Bronchial epithelial cell (primary cell): ENCODE results near the gene ITGAV. TPM values are rescaled to one million over a fixed set of nuclear protein-coding genes. Genes with fewer than 3 reads are reported as not detected.

Experiments used
- DNase-seq: peaks from one replicate; pipeline ENCODE4 v3.0.0-alpha.2; 2010; ENCODE audit warnings: low read depth
- FAIRE-seq: peaks from 2 replicates; lab custom pipeline; 2011; peaks lifted over from hg19 to GRCh38; lab: Jason Lieb, UNC
- H3K27me3 ChIP-seq: 2 replicates; pipeline ENCODE4 v1.5.1; 2011; ENCODE audit warnings: low read length; ENCODE audit not compliant: control insufficient read depth, insufficient read depth
- H3K36me3 ChIP-seq: 2 replicates; pipeline ENCODE4 v1.5.1; 2011; ENCODE audit warnings: low read length; ENCODE audit not compliant: control insufficient read depth, insufficient read depth
- H3K4me3 ChIP-seq: 2 replicates; pipeline ENCODE4 v1.5.1; 2011; ENCODE audit warnings: mild to moderate bottlenecking, low read depth, low read length, control low read depth
- CTCF ChIP-seq: IDR thresholded peaks from 2 replicates; pipeline ENCODE4 v1.5.1; 2011; ENCODE audit warnings: mild to moderate bottlenecking, moderate library complexity, low read length, control low read depth, inconsistent platforms; ENCODE audit not compliant: insufficient read depth, severe bottlenecking
- total RNA-seq: library from RNA; depleted of rRNA; stranded (reverse); fragments of >200 nt; gene quantifications from 2 replicates; pipeline ENCODE4 v1.2.1, GENCODE V29; 2014

The ITGAV gene
- total RNA-seq, 1 donor from 2014 or later: 76.9 TPM

DNA sequence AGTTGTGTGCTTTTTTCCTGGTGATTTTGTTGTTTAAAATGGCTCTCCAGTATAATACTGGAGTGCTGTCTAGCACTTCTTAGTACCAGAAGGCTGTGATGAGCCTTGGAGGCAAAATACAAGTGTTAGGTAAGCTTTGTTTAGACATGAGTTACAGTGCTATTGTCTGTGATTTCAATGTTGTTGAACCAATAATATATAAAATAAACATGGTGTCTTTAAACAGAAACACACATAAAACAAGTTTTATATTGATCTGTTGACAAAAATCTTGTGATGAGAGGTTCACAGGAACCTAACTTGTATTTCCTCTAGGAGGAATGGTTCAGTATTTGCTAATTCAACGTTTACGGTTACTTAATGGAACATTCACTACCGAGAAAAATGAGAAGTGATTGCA, 99.0 kb downstream of the ITGAV start:
- H3K36me3 ChIP-seq: no peaks in the 10 kb centered on the region
- TF ChIP-seq CTCF: no peak
- no peak for FAIRE-seq

DNA sequence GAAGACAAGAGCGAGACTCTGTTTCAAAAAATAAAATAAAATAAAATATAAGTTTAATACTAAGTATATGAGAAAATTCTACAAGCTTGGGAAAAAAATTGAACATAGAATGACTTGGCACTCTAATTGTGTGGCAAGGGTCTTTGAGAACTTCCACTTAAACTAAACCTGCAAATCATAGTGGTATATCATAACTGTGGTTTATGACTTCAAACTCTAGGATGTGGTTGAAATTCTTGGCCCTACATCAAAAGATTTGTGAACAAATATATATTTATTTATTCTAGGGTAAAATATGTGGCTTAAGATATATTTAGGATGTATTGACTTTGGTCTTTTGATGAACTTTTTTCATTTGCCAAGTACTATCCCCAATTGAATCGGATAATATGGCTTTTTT, 100.9 kb downstream of the ITGAV start:
- Histone ChIP-seq H3K36me3 (no peaks in the 10 kb centered on the region), H3K27me3 (no peaks in the 10 kb centered on the region), H3K4me3 (no peak overlapping the region)
- no peak for DNase-seq
- no peak for TF ChIP-seq CTCF
- FAIRE-seq: no peak

More for the DNA sequence above, 99.0 kb downstream of the ITGAV start:
- Histone ChIP-seq H3K27me3 (no peaks in the 10 kb centered on the region), H3K4me3 (no peak overlapping the region)
- DNase-seq: no peak

DNA sequence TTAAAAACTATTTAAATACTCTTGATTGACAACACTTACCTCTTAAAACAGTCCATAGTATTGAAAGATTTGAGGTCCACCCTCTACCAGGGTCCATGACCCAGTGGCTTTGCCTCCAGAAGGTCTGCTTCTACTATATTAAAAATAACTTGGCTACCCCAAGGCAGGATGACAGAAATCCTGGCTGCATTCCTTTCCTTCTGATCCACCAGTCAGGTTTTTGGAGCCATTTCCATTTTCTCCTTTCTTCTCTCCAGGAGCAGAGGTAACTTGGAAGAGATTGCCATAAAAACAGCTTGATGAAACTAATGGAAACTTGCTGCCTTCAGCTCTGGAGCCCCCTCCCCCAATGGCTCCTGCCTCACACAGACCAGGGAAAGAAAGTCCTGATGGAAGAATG, 101.4 kb downstream of the ITGAV start:
- FAIRE-seq: no peak
- H3K27me3 ChIP-seq: no peaks in the 10 kb centered on the region

DNA sequence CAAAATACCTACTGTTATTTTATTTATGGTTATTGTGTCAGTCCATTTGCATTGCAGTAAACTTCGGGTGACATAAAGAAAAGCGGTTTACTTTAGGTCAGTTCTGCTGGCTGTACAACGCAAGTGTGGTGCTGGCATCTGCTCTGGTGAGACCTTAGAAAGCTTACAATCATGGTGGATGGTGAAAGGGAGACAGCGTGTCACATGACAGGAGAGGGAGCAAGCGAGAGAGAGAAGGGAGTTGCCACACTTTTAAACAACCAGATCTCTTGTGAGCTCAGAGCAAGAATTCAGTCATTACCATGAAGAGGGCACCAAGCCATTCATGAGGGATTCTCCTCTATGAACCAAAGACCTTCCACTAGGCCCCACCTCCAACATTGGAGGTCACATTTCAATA, 102.0 kb downstream of the ITGAV start:
- no peak overlapping the region for H3K4me3 ChIP-seq
- H3K27me3 ChIP-seq: no peaks in the 10 kb centered on the region
- no peak for TF ChIP-seq CTCF
- H3K36me3 ChIP-seq: no peaks in the 10 kb centered on the region
- DNase-seq: no peak
- FAIRE-seq: no peak

More for the DNA sequence above, 101.4 kb downstream of the ITGAV start:
- no peak for DNase-seq
- TF ChIP-seq CTCF: no peak
- Histone ChIP-seq H3K4me3 (no peak overlapping the region), H3K36me3 (no peaks in the 10 kb centered on the region)

GRCh38 chr2:186693446-186693832, 103.6 kb downstream of the ITGAV start:
- H3K36me3 ChIP-seq: no peaks in the 10 kb centered on the region
- no peaks in the 10 kb centered on the region for H3K27me3 ChIP-seq
- no peak for TF ChIP-seq CTCF
- DNase-seq (no peak), FAIRE-seq (no peak)
- peak overlapping the region; percentile 58 for H3K4me3 ChIP-seq

GRCh38 chr2:186695081-186695756, 105.4 kb downstream of the ITGAV start:
- no peak for TF ChIP-seq CTCF
- H3K27me3 ChIP-seq: no peaks in the 10 kb centered on the region
- H3K36me3 ChIP-seq: no peaks in the 10 kb centered on the region
- no peak overlapping the region for H3K4me3 ChIP-seq
- no peak for FAIRE-seq
- DNase-seq: peak; percentile 84
